Left ventricle myocardium inferior (tissue), 1 donor: ENCODE measurements around the gene ROCK2. TPM values are rescaled to one million over a fixed set of nuclear protein-coding genes. Genes with fewer than 3 reads are reported as not detected.

Source experiments
- DNase-seq: peaks from one replicate; pipeline ENCODE4 v3.0.0-alpha.2; 2020
- H3K27ac ChIP-seq: fragments of 200-600 bp; replicated peaks from 2 replicates; pipeline ENCODE4 v1.8.0; 2021
- H3K27me3 ChIP-seq: fragments of 200-600 bp; 2 replicates; pipeline ENCODE4 v1.8.0; 2021; ENCODE audit warnings: low read depth
- H3K36me3 ChIP-seq: fragments of 200-600 bp; 2 replicates; pipeline ENCODE4 v1.8.0; 2021
- H3K4me1 ChIP-seq: fragments of 200-600 bp; 2 replicates; pipeline ENCODE4 v1.8.0; 2021
- H3K4me3 ChIP-seq: fragments of 200-600 bp; 2 replicates; pipeline ENCODE4 v1.8.0; 2021; ENCODE audit warnings: mild to moderate bottlenecking, moderate library complexity
- H3K9me3 ChIP-seq: fragments of 200-600 bp; replicated peaks from 2 replicates; pipeline ENCODE4 v1.8.0; 2021
- intact Hi-C: fragments of 100-400 bp; cut with micrococcal nuclease; formaldehyde crosslinking; loops from one replicate; pipeline ENCODE4 v1.11.0; 2022
- total RNA-seq: library from RNA; stranded (reverse); fragmentation: NEBNext Ultra II Directional; extraction: Animal tissue kit (Norgen Biotek cat#: 25700); gene quantifications from one replicate; pipeline ENCODE4 v1.2.1, GENCODE V29; 2021
- TF ChIP-seq, protein P1 (sequence below): fragments of 200-600 bp; IDR thresholded peaks from 2 replicates; pipeline ENCODE4 v1.8.0; 2021; ENCODE audit warnings: antibody characterized with exemption, mild to moderate bottlenecking, borderline replicate concordance
- donor health status: DM: no; HTN: yes; CAD: no; lungs with severe emphysema.

Gene ROCK2
- total RNA-seq, 1 donor from 2014 or later = 30.2 TPM

- Histone ChIP-seq H3K36me3 (no peaks in the 10 kb centered on the region), H3K4me1 (peaks cover 74% of the 10 kb centered on the region), H3K27me3 (no peaks in the 10 kb centered on the region), H3K9me3 (no peaks in the 10 kb centered on the region), H3K27ac (peak overlapping the region; percentile 100), H3K4me3 (peak overlapping the region; percentile 98)
- DNase-seq = no peak
- TF ChIP-seq, protein P1, sequence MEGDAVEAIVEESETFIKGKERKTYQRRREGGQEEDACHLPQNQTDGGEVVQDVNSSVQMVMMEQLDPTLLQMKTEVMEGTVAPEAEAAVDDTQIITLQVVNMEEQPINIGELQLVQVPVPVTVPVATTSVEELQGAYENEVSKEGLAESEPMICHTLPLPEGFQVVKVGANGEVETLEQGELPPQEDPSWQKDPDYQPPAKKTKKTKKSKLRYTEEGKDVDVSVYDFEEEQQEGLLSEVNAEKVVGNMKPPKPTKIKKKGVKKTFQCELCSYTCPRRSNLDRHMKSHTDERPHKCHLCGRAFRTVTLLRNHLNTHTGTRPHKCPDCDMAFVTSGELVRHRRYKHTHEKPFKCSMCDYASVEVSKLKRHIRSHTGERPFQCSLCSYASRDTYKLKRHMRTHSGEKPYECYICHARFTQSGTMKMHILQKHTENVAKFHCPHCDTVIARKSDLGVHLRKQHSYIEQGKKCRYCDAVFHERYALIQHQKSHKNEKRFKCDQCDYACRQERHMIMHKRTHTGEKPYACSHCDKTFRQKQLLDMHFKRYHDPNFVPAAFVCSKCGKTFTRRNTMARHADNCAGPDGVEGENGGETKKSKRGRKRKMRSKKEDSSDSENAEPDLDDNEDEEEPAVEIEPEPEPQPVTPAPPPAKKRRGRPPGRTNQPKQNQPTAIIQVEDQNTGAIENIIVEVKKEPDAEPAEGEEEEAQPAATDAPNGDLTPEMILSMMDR = no peak
- intact Hi-C loops = loop anchor here (5.0 to 10.0 kb wide), 3 partner anchors 49 to 106 kb away; no protein-coding TSS in a partner anchor
Measured at GRCh38 chr2:11343368-11343649, 1.1 kb downstream of the ROCK2 start.

DNA sequence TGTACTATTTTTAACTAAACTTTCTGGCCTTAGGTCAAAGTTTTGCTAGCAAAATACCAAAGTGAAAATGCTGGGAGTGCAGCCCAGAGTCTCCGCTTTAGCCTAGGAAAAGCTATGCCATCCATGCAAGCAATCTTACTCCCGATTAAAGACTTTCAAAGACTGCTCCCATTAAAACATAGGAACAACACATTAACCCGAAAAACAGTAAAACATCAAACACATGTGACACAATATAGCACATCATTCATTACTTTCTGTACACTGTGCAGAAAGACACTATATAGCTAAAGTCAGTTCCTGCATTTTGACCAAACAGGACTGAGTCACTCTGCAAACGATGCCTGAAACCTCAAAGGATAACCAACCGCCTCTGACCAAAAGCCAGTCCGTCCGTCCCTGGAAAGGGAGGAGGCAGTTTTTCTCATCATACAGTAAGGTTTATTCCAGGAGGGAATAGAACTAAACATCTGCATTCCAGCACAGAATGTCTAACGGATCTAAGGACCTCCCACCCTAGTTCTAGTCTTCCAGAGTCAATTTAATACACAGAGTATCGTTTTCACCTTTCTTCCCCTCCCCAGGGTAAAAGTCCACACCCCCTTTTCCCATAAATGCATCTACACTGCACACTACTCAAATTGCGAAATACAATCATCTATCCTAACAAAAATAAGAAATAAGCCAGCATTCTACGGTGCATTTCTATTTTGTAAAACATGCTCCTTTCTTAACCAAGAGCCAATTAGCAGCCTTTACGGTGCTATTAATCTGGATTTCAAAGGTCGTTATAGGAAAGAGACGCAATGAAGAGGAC lies 1.7 kb downstream of the ROCK2 start:
- Histone ChIP-seq H3K4me1 (peaks cover 74% of the 10 kb centered on the region), H3K27ac (peak overlapping the region; percentile 100), H3K27me3 (no peaks in the 10 kb centered on the region), H3K4me3 (peak overlapping the region; percentile 98), H3K36me3 (no peaks in the 10 kb centered on the region), H3K9me3 (no peaks in the 10 kb centered on the region)
- TF ChIP-seq, protein P1 = no peak
- no peak for DNase-seq
- intact Hi-C loops = loop anchor here (5.0 to 10.0 kb wide), 3 partner anchors 48 to 105 kb away; no protein-coding TSS in a partner anchor

DNA sequence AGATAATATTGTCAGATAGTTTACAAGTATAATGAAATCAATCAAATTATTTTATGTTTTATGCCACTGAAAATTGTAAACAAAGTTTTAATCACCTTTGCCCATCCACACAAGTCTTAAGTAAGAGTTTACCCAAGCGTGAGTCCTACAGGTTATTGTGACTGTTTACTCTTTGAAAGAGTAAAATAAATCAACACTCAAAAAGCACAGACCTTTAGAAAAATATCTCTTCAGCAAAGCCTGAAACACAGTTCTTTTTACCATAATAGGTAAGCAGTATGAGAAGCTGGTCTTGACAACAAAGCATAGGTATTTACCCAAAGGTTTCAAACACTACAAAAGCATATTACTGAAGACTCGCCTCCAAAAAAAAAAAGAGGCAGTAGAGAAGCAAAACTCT lies 3.7 kb downstream of the ROCK2 start:
- H3K4me3 ChIP-seq = peak overlapping the region; percentile 98
- H3K4me1 ChIP-seq = peaks cover 68% of the 10 kb centered on the region
- H3K27me3 ChIP-seq = no peaks in the 10 kb centered on the region
- peaks cover 4% of the 10 kb centered on the region for H3K9me3 ChIP-seq
- H3K27ac ChIP-seq = no peak overlapping the region
- intact Hi-C loops = loop anchor here (5.0 to 10.0 kb wide), 3 partner anchors 46 to 103 kb away; no protein-coding TSS in a partner anchor
- TF ChIP-seq, protein P1 = no peak
- DNase-seq = no peak
- H3K36me3 ChIP-seq = no peaks in the 10 kb centered on the region

- H3K36me3 ChIP-seq = no peaks in the 10 kb centered on the region
- H3K27ac ChIP-seq = peak overlapping the region; percentile 2
- no peak overlapping the region for H3K4me3 ChIP-seq
- intact Hi-C loops = loop anchor here (5.0 to 10.0 kb wide), 3 partner anchors 45 to 102 kb away; no protein-coding TSS in a partner anchor
- TF ChIP-seq, protein P1 = no peak
- no peaks in the 10 kb centered on the region for H3K27me3 ChIP-seq
- H3K4me1 ChIP-seq = peaks cover 65% of the 10 kb centered on the region
- DNase-seq = no peak
- peaks cover 4% of the 10 kb centered on the region for H3K9me3 ChIP-seq
Measured at GRCh38 chr2:11339508-11340083, 4.8 kb downstream of the ROCK2 start.

- Histone ChIP-seq H3K27me3 (no peaks in the 10 kb centered on the region), H3K9me3 (peaks cover 4% of the 10 kb centered on the region), H3K4me3 (no peak overlapping the region), H3K36me3 (no peaks in the 10 kb centered on the region), H3K27ac (no peak overlapping the region), H3K4me1 (peaks cover 68% of the 10 kb centered on the region)
- DNase-seq = no peak
- TF ChIP-seq, protein P1 = no peak
- intact Hi-C loops = no loop called here
Measured at GRCh38 chr2:11338580-11338979, 5.9 kb downstream of the ROCK2 start.
